IMR-90 (cell line): ENCODE results near the gene DENND1C. TPM values are rescaled to one million over a fixed set of nuclear protein-coding genes. Genes with fewer than 3 reads are reported as not detected.

Source experiments
- ATAC-seq: fragments of 200-7000 bp; cut with Tn5 transposase; 2 replicates; pipeline ENCODE4 v1.9.1; 2020; ENCODE audit warnings: low read depth, mild to moderate bottlenecking, moderate library complexity
- BruUV-seq: library from RNA; stranded (reverse); fragments of 400-500 nt; replicated peaks from 2 replicates; lab custom pipeline; 2021; lab: Mats Ljungman, UMichigan
- CTCF ChIA-PET: fragments of 300-600 bp; formaldehyde crosslinking; extraction: SDS; loops from one replicate; lab custom pipeline; 2021; ENCODE audit warnings: antibody characterized with exemption; lab: Yijun Ruan, JAX
- POLR2A ChIA-PET: fragments of 300-600 bp; sonication (Branson Sonifier 250); formaldehyde crosslinking; loops from one replicate; lab custom pipeline; 2022; ENCODE audit warnings: antibody characterized with exemption; ENCODE audit not compliant: unreplicated experiment; lab: Charles Lee
- DNase-seq: peaks from one replicate; pipeline ENCODE4 v3.0.0; 2013
- H2AFZ ChIP-seq: replicated peaks from 2 replicates; pipeline ENCODE3; 2013; ENCODE audit warnings: low read length, mild to moderate bottlenecking; ENCODE audit not compliant: poor library complexity
- H2AK5ac ChIP-seq: 2 replicates; pipeline ENCODE4 v1.6.1; 2013; ENCODE audit warnings: low read depth, low read length, inconsistent platforms
- H2AK9ac ChIP-seq: replicated peaks from 2 replicates; pipeline ENCODE3; 2013; ENCODE audit warnings: mild to moderate bottlenecking, low read depth, low read length, moderate library complexity; ENCODE audit not compliant: poor library complexity
- H2BK120ac ChIP-seq: 2 replicates; pipeline ENCODE4 v1.6.1; 2013; ENCODE audit warnings: low read depth, low read length, inconsistent platforms
- H2BK15ac ChIP-seq: 3 replicates; pipeline ENCODE4 v1.6.1; 2013; ENCODE audit warnings: low read depth, low read length, inconsistent platforms
- H2BK20ac ChIP-seq: 2 replicates; pipeline ENCODE4 v1.6.1; 2013; ENCODE audit warnings: low read depth, mild to moderate bottlenecking, inconsistent platforms, low read length, moderate library complexity
- H2BK5ac ChIP-seq: 2 replicates; pipeline ENCODE4 v1.6.1; 2013; ENCODE audit warnings: mild to moderate bottlenecking, low read depth, low read length, inconsistent platforms; ENCODE audit not compliant: poor library complexity, severe bottlenecking
- H3K14ac ChIP-seq: replicated peaks from 2 replicates; pipeline ENCODE4 v1.6.1; 2013; ENCODE audit warnings: low read depth, low read length, inconsistent platforms
- H3K18ac ChIP-seq: 2 replicates; pipeline ENCODE4 v1.6.1; 2013; ENCODE audit warnings: low read depth, low read length, control low read depth
- H3K23ac ChIP-seq: 2 replicates; pipeline ENCODE4 v1.6.1; 2013; ENCODE audit warnings: low read depth, low read length, inconsistent platforms
- H3K27ac ChIP-seq: 2 replicates; pipeline ENCODE4 v1.5.1; 2013; ENCODE audit warnings: mild to moderate bottlenecking, control low read depth, low read length; ENCODE audit not compliant: insufficient read depth
- H3K27me3 ChIP-seq: 2 replicates; pipeline ENCODE4 v1.6.1; 2013; ENCODE audit warnings: low read length; ENCODE audit not compliant: control insufficient read depth, insufficient read depth
- H3K36me3 ChIP-seq: 2 replicates; pipeline ENCODE4 v1.6.1; 2013; ENCODE audit warnings: low read length, mixed read lengths; ENCODE audit not compliant: control insufficient read depth, insufficient read depth
- H3K4ac ChIP-seq: 2 replicates; pipeline ENCODE4 v1.6.1; 2013; ENCODE audit warnings: low read depth, low read length, inconsistent platforms
- H3K4me1 ChIP-seq: 2 replicates; pipeline ENCODE4 v1.6.1; 2013; ENCODE audit warnings: low read length, mixed read lengths; ENCODE audit not compliant: control insufficient read depth, insufficient read depth
- H3K4me2 ChIP-seq: 2 replicates; pipeline ENCODE4 v1.6.1; 2013; ENCODE audit warnings: low read depth, mild to moderate bottlenecking, control low read depth, low read length, moderate library complexity
- H3K4me3 ChIP-seq: 2 replicates; pipeline ENCODE4 v1.5.1; 2013; ENCODE audit warnings: low read depth, mild to moderate bottlenecking, control low read depth, low read length, moderate library complexity; ENCODE audit not compliant: insufficient read depth
- H3K56ac ChIP-seq: 2 replicates; pipeline ENCODE4 v1.6.1; 2013; ENCODE audit warnings: low read length, inconsistent platforms; ENCODE audit not compliant: insufficient read depth; ENCODE audit errors: extremely low read depth
- H3K79me1 ChIP-seq, 2 experiments: 2 replicates each; pipeline ENCODE4 v1.6.1; 2013; ENCODE audit warnings: low read length in 2 of 2, inconsistent platforms in 1 of 2, low read depth in 1 of 2
- H3K9ac ChIP-seq: 2 replicates; pipeline ENCODE4 v1.6.1; 2013; ENCODE audit warnings: low read depth, low read length, control low read depth
- H3K9me1 ChIP-seq: 2 replicates; pipeline ENCODE4 v1.6.1; 2013; ENCODE audit warnings: low read length, inconsistent platforms; ENCODE audit not compliant: insufficient read depth
- H3K9me3 ChIP-seq: 2 replicates; pipeline ENCODE4 v1.6.1; 2013; ENCODE audit warnings: low read length; ENCODE audit not compliant: control insufficient read depth, insufficient read depth
- H4K20me1 ChIP-seq: 2 replicates; pipeline ENCODE4 v1.6.1; 2013; ENCODE audit warnings: low read length, inconsistent platforms; ENCODE audit not compliant: insufficient read depth
- H4K5ac ChIP-seq: 2 replicates; pipeline ENCODE4 v1.6.1; 2013; ENCODE audit warnings: mild to moderate bottlenecking, low read depth, low read length, control low read depth
- H4K8ac ChIP-seq, 2 experiments: 2 replicates each; pipeline ENCODE4 v1.6.1; 2013; ENCODE audit warnings: low read depth in 2 of 2, low read length in 2 of 2, control low read depth in 1 of 2, inconsistent platforms in 1 of 2
- H4K91ac ChIP-seq: 2 replicates; pipeline ENCODE4 v1.6.1; 2013; ENCODE audit warnings: low read depth, low read length, inconsistent platforms; ENCODE audit not compliant: insufficient read depth
- BHLHE40 ChIP-seq: fragments of 150-350 bp; IDR thresholded peaks from 2 replicates; pipeline ENCODE4 v1.6.1; 2016; ENCODE audit warnings: mild to moderate bottlenecking, low read depth, low read length
- CEBPB ChIP-seq: IDR thresholded peaks from 2 replicates; pipeline ENCODE4 v1.6.1; 2012; ENCODE audit warnings: low read depth, low read length, improper control_type of control experiment
- CHD1 ChIP-seq: IDR thresholded peaks from 2 replicates; pipeline ENCODE4 v1.6.1; 2012; ENCODE audit warnings: low read depth, low read length, improper control_type of control experiment
- FOS ChIP-seq: fragments of 150-350 bp; IDR thresholded peaks from 2 replicates; pipeline ENCODE4 v1.6.1; 2016; ENCODE audit warnings: low read depth, low read length
- MXI1 ChIP-seq: IDR thresholded peaks from 2 replicates; pipeline ENCODE4 v1.6.1; 2012; ENCODE audit warnings: low read depth, mild to moderate bottlenecking, low read length, moderate library complexity, borderline replicate concordance
- NFE2L2 ChIP-seq: fragments of 150-350 bp; IDR thresholded peaks from 2 replicates; pipeline ENCODE4 v1.6.1; 2016; ENCODE audit warnings: low read depth, mild to moderate bottlenecking, low read length
- POLR2A ChIP-seq: IDR thresholded peaks from 2 replicates; pipeline ENCODE4 v1.6.1; 2012; ENCODE audit warnings: mild to moderate bottlenecking, low read depth, low read length
- RAD21 ChIP-seq: IDR thresholded peaks from 2 replicates; pipeline ENCODE4 v1.6.1; 2012; ENCODE audit warnings: low read length, improper control_type of control experiment
- RFX5 ChIP-seq: IDR thresholded peaks from 2 replicates; pipeline ENCODE4 v1.8.0; 2012; ENCODE audit warnings: low read depth, mild to moderate bottlenecking, low read length, moderate library complexity
- SMC3 ChIP-seq: fragments of 150-350 bp; IDR thresholded peaks from 2 replicates; pipeline ENCODE4 v1.6.1; 2016; ENCODE audit warnings: low read depth, mild to moderate bottlenecking, antibody characterized with exemption, low read length, moderate library complexity
- WGBS, 2 experiments: methylation state at CpG; one replicate each; pipeline versions ENCODE4 v1.1.5 to v1.1.7; 2013; ENCODE audit warnings: missing lambda C conversion rate in 2 of 2; ENCODE audit not compliant: insufficient read length in 1 of 2; ENCODE audit errors: extremely low coverage in 2 of 2; 5-methylcytosine and 5-hydroxymethylcytosine counted together
- dilution Hi-C: fragments of 300-500 bp; cut with HindIII; formaldehyde crosslinking; loops from one replicate; pipeline ENCODE4 v1.14.3; 2018; ENCODE audit warnings: low sequenced_read_pairs; ENCODE audit not compliant: unreplicated experiment
- in situ Hi-C: fragments of 300-500 bp; cut with MboI; formaldehyde crosslinking; loops from 3 replicates; pipeline ENCODE4 v1.14.3; 2019; ENCODE audit warnings: low sequenced_read_pairs, inconsistent platforms, mixed read lengths
- intact Hi-C: fragments of 100-400 bp; cut with micrococcal nuclease; formaldehyde crosslinking; loops from 2 replicates; pipeline ENCODE4 v1.10.0; 2022
- polyA plus RNA-seq, 3 experiments: library from polyadenylated mRNA; depleted of rRNA; stranded (reverse); fragments of >200 nt; gene quantifications; 2 replicates each; pipeline ENCODE4 v1.2.3, GENCODE V29; 2012; ENCODE audit warnings: low replicate concordance in 1 of 3
- total RNA-seq: library from RNA; depleted of rRNA; stranded (reverse); fragments of >200 nt; gene quantifications from 2 replicates; pipeline ENCODE4 v1.2.3, GENCODE V29; 2012
- TF ChIP-seq, protein P1 (sequence below): conservative IDR thresholded peaks from 2 replicates; pipeline ENCODE4 v1.5.1; 2012; ENCODE audit warnings: mild to moderate bottlenecking, low read depth, low read length, improper control_type of control experiment
- TF ChIP-seq, protein P2 (sequence below): fragments of 150-350 bp; IDR thresholded peaks from 2 replicates; pipeline ENCODE4 v1.6.1; 2017; ENCODE audit warnings: mild to moderate bottlenecking, antibody characterized with exemption, low read length, low read depth
- TF ChIP-seq, protein P3 (sequence below): fragments of 150-350 bp; IDR thresholded peaks from 2 replicates; pipeline ENCODE4 v1.6.1; 2016; ENCODE audit warnings: low read depth, mild to moderate bottlenecking, low read length, moderate library complexity, borderline replicate concordance

DENND1C gene
- total and polyA plus RNA-seq, 2 of the 4 experiments (the other 2 are of a cell fraction): not detected

DNA sequence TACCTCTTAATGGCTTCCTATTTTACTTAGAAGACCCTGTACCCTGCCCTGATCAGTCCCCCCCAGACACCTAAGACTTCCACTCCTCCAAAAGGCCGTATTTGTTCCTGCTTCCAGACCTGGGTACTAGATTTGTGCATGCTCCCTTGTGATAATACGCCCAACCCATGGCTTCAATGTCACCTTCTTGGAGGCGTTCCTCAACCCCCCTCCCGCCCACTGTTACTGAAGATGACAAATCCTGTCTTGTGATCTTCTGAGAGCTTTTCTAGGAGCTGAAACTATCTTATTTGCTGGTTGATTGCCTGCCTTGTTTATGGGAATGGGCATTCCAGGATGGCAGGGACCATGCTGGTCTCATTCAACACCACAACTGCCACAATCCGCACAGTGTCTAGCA is 31.4 kb downstream of the DENND1C start:
- intact Hi-C loops (loop anchor here (10.0 kb wide), 1 partner anchor 655 kb away; the partner anchor contains the start of gene DUS3L), in situ Hi-C loops (no loop called here), dilution Hi-C loops (no loop called here)
- Histone ChIP-seq H3K9ac (no peak overlapping the region), H3K27me3 (no peaks in the 10 kb centered on the region), H4K91ac (no peak overlapping the region), H3K4me2 (no peak overlapping the region), H2AK5ac (no peak overlapping the region), H4K8ac (no peak overlapping the region), H2BK5ac (no peak overlapping the region), H3K4ac (no peak overlapping the region), H3K27ac (no peak overlapping the region), H3K36me3 (peaks cover 16% of the 10 kb centered on the region), H2BK15ac (no peak overlapping the region), H2AFZ (no peak overlapping the region), H3K9me3 (peaks cover 10% of the 10 kb centered on the region; the same call in 1 of the 2 replicates), H3K56ac (no peak overlapping the region), H4K5ac (no peak overlapping the region), H2BK20ac (no peak overlapping the region), H3K4me3 (no peak overlapping the region), H3K18ac (no peak overlapping the region), H3K14ac (no peak overlapping the region), H2AK9ac (no peak overlapping the region), H3K23ac (no peak overlapping the region), H3K79me1 (no peaks in the 10 kb centered on the region), H3K4me1 (no peaks in the 10 kb centered on the region), H3K9me1 (no peaks in the 10 kb centered on the region), H2BK120ac (no peak overlapping the region), H4K20me1 (no peaks in the 10 kb centered on the region)
- TF ChIP-seq RAD21 (no peak), POLR2A (no peak), RFX5 (no peak), MXI1 (no peak), BHLHE40 (no peak), FOS (no peak), SMC3 (no peak), CEBPB (no peak), CHD1 (no peak), NFE2L2 (no peak)
- TF ChIP-seq, protein P1, sequence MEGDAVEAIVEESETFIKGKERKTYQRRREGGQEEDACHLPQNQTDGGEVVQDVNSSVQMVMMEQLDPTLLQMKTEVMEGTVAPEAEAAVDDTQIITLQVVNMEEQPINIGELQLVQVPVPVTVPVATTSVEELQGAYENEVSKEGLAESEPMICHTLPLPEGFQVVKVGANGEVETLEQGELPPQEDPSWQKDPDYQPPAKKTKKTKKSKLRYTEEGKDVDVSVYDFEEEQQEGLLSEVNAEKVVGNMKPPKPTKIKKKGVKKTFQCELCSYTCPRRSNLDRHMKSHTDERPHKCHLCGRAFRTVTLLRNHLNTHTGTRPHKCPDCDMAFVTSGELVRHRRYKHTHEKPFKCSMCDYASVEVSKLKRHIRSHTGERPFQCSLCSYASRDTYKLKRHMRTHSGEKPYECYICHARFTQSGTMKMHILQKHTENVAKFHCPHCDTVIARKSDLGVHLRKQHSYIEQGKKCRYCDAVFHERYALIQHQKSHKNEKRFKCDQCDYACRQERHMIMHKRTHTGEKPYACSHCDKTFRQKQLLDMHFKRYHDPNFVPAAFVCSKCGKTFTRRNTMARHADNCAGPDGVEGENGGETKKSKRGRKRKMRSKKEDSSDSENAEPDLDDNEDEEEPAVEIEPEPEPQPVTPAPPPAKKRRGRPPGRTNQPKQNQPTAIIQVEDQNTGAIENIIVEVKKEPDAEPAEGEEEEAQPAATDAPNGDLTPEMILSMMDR: no peak
- TF ChIP-seq, protein P2, sequence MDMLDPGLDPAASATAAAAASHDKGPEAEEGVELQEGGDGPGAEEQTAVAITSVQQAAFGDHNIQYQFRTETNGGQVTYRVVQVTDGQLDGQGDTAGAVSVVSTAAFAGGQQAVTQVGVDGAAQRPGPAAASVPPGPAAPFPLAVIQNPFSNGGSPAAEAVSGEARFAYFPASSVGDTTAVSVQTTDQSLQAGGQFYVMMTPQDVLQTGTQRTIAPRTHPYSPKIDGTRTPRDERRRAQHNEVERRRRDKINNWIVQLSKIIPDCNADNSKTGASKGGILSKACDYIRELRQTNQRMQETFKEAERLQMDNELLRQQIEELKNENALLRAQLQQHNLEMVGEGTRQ: no peak
- TF ChIP-seq, protein P3, sequence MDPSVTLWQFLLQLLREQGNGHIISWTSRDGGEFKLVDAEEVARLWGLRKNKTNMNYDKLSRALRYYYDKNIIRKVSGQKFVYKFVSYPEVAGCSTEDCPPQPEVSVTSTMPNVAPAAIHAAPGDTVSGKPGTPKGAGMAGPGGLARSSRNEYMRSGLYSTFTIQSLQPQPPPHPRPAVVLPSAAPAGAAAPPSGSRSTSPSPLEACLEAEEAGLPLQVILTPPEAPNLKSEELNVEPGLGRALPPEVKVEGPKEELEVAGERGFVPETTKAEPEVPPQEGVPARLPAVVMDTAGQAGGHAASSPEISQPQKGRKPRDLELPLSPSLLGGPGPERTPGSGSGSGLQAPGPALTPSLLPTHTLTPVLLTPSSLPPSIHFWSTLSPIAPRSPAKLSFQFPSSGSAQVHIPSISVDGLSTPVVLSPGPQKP: no peak
- CTCF ChIA-PET: no interaction called here
- no peak for DNase-seq
- WGBS, 2 experiments: 83% methylated on average over 1 of the region's 5 CpGs; no CpG with 5 or more reads in 1 of the 2 experiments
- no peak for ATAC-seq
- POLR2A ChIA-PET: no interaction called here
- no TSS peak for BruUV-seq
